HL-60 (cell line): ENCODE data around the gene HYPK.

Experiments used
- DNase-seq, 2 experiments: peaks; one replicate each; pipeline ENCODE4 v3.0.0-alpha.2; 2010 to 2020; ENCODE audit warnings: low read depth in 1 of 2, low spot score in 1 of 2
- H3K27ac ChIP-seq: fragments of 250-450 bp; sonication (Bioruptor Pico); replicated peaks from 2 replicates; pipeline ENCODE4 v1.5.1; 2020; ENCODE audit warnings: mild to moderate bottlenecking, moderate library complexity
- H3K27me3 ChIP-seq: fragments of 250-450 bp; sonication (Bioruptor Pico); 2 replicates; pipeline ENCODE4 v1.5.1; 2021; ENCODE audit warnings: mild to moderate bottlenecking, moderate library complexity; ENCODE audit not compliant: insufficient read depth, poor library complexity, severe bottlenecking
- H3K4me3 ChIP-seq: replicated peaks from 2 replicates; pipeline ENCODE4 v1.5.1; 2011; ENCODE audit warnings: mild to moderate bottlenecking, control low read depth, low read length; ENCODE audit not compliant: insufficient read depth
- CTCF ChIP-seq: IDR thresholded peaks from one replicate; pipeline ENCODE4 v1.5.1; 2011; ENCODE audit warnings: low read length, control low read depth, inconsistent platforms; ENCODE audit not compliant: insufficient read depth
- GABPA ChIP-seq: IDR thresholded peaks from 2 replicates; pipeline ENCODE4 v1.6.1; 2012; ENCODE audit warnings: low read depth
- POLR2AphosphoS5 ChIP-seq: IDR thresholded peaks from 2 replicates; pipeline ENCODE4 v1.6.1; 2012; ENCODE audit warnings: low read depth
- REST ChIP-seq: IDR thresholded peaks from 2 replicates; pipeline ENCODE4 v1.6.1; 2012; ENCODE audit warnings: low read depth; ENCODE audit not compliant: insufficient replicate concordance
- SPI1 ChIP-seq: IDR thresholded peaks from 2 replicates; pipeline ENCODE4 v1.6.1; 2012; ENCODE audit warnings: low read depth, mild to moderate bottlenecking, borderline replicate concordance

Gene HYPK

GRCh38 chr15:43776101-43776717, 24.2 kb upstream of the HYPK start:
- peak overlapping the region; percentile 91 for H3K27ac ChIP-seq
- DNase-seq, result no peak
- no peak for TF ChIP-seq POLR2AphosphoS5
- TF ChIP-seq GABPA, result no peak
- no peak for TF ChIP-seq CTCF
- no peak for TF ChIP-seq SPI1
- no peak for TF ChIP-seq REST
- H3K4me3 ChIP-seq, result peak overlapping the region; percentile 65
- H3K27me3 ChIP-seq, result no peaks in the 10 kb centered on the region

- H3K27me3 ChIP-seq, result no peaks in the 10 kb centered on the region
- TF ChIP-seq CTCF, result no peak
- TF ChIP-seq REST, result no peak
- TF ChIP-seq SPI1, result no peak
- TF ChIP-seq POLR2AphosphoS5, result no peak
- TF ChIP-seq GABPA, result no peak
- DNase-seq, result peak; percentile 65 to 80
- peak within 1 kb of the TSS; percentile 91 for H3K27ac ChIP-seq
- peak within 1 kb of the TSS; percentile 65 for H3K4me3 ChIP-seq
Observed at GRCh38 chr15:43776718-43777266, 23.6 kb upstream of the HYPK start, which contains the start of gene ELL3. Gene ELL3 (minus strand): TSS chr15:43776966. CDS start chr15:43776901, 65 bp downstream.

GRCh38 chr15:43777267-43777914, 23.0 kb upstream of the HYPK start:
- H3K4me3 ChIP-seq, result peak overlapping the region; percentile 65

More at GRCh38 chr15:43777267-43777914, 23.0 kb upstream of the HYPK start:
- TF ChIP-seq SPI1 (no peak), GABPA (no peak), REST (no peak), CTCF (peak; percentile 80), POLR2AphosphoS5 (peak; percentile 82)
- DNase-seq, result peak; percentile 73 to 85
- Histone ChIP-seq H3K27ac (peak overlapping the region; percentile 91), H3K27me3 (no peaks in the 10 kb centered on the region)
